CD14-positive monocyte (primary cell): ENCODE measurements around the gene PWWP2B. TPM values are rescaled to one million over a fixed set of nuclear protein-coding genes. Genes with fewer than 3 reads are reported as not detected.

Experiments
- DNase-seq, 3 donors: peaks; one replicate each; pipeline ENCODE4 v3.0.0-alpha.2; 2011 to 2022
- H2AFZ ChIP-seq: 2 replicates; pipeline ENCODE4 v1.6.0; 2012; ENCODE audit warnings: mild to moderate bottlenecking, low read depth, low read length, inconsistent platforms; ENCODE audit not compliant: insufficient read depth, poor library complexity, severe bottlenecking
- H3K27ac ChIP-seq, 2 donors: 1 replicate in 1 of 2; 2 replicates in 1 of 2; pipeline ENCODE4 v1.5.1; 2012 to 2013; ENCODE audit warnings: low read length in 2 of 2, control low read depth in 1 of 2, inconsistent platforms in 1 of 2, low read depth in 1 of 2, mild to moderate bottlenecking in 1 of 2
- H3K27me3 ChIP-seq, 2 donors: one replicate each; pipeline versions ENCODE4 v1.6.0 to v1.6.1; 2011 to 2013; ENCODE audit warnings: low read length in 2 of 2; ENCODE audit not compliant: control insufficient read depth in 2 of 2, insufficient read depth in 2 of 2
- H3K36me3 ChIP-seq, 2 donors: replicated peaks in 1 of 2; 1 replicate in 1 of 2; 2 replicates in 1 of 2; pipeline versions ENCODE4 v1.5.1 to v1.6.1; 2012 to 2013; ENCODE audit warnings: low read length in 2 of 2, control low read depth in 1 of 2, inconsistent platforms in 1 of 2, mild to moderate bottlenecking in 1 of 2; ENCODE audit not compliant: insufficient read depth in 2 of 2, control insufficient read depth in 1 of 2
- H3K4me1 ChIP-seq, 2 donors: 1 replicate in 1 of 2; 2 replicates in 1 of 2; pipeline versions ENCODE4 v1.5.1 to v1.6.1; 2012 to 2013; ENCODE audit warnings: low read length in 2 of 2, control low read depth in 1 of 2, inconsistent platforms in 1 of 2, mild to moderate bottlenecking in 1 of 2, moderate library complexity in 1 of 2; ENCODE audit not compliant: insufficient read depth in 2 of 2, control insufficient read depth in 1 of 2
- H3K4me2 ChIP-seq: replicated peaks from 2 replicates; pipeline ENCODE3; 2012; ENCODE audit warnings: low read length, moderate library complexity, mild to moderate bottlenecking; ENCODE audit not compliant: poor library complexity, severe bottlenecking; ENCODE audit errors: extremely low read depth
- H3K4me3 ChIP-seq, 3 experiments: fragments of 200-600 bp in 1 of 3; sonication (generic) in 1 of 3; replicated peaks in 1 of 3; 1 replicate in 2 of 3; 2 replicates in 1 of 3; pipeline ENCODE4 v1.5.1; 2011 to 2013; ENCODE audit warnings: low read length in 3 of 3, mild to moderate bottlenecking in 3 of 3, control low read depth in 2 of 3, low read depth in 2 of 3, inconsistent platforms in 1 of 3, moderate library complexity in 1 of 3
- H3K79me2 ChIP-seq: 2 replicates; pipeline ENCODE4 v1.6.0; 2012; ENCODE audit warnings: mild to moderate bottlenecking, control low read depth, inconsistent platforms, low read length, moderate library complexity; ENCODE audit not compliant: insufficient read depth
- H3K9ac ChIP-seq: 2 replicates; pipeline ENCODE4 v1.6.0; 2017; ENCODE audit warnings: low read length, mild to moderate bottlenecking; ENCODE audit not compliant: insufficient read depth, poor library complexity, severe bottlenecking
- H3K9me3 ChIP-seq, 2 donors: replicated peaks in 1 of 2; 1 replicate in 1 of 2; 2 replicates in 1 of 2; pipeline versions ENCODE4 v1.5.1 to v1.6.1; 2012 to 2013; ENCODE audit warnings: low read length in 2 of 2, control low read depth in 1 of 2; ENCODE audit not compliant: control insufficient read depth in 1 of 2, insufficient read depth in 1 of 2
- H4K20me1 ChIP-seq: 2 replicates; pipeline ENCODE4 v1.6.0; 2012; ENCODE audit warnings: mild to moderate bottlenecking, low read length, control low read depth, moderate library complexity; ENCODE audit not compliant: insufficient read depth
- H3K27ac Mint-ChIP-seq, 7 donors: one replicate each; pipeline ENCODE4 v1.8.0; 2020; ENCODE audit warnings: mild to moderate bottlenecking in 7 of 7, mixed read lengths in 7 of 7, moderate library complexity in 6 of 7, inconsistent platforms in 2 of 7
- H3K27me3 Mint-ChIP-seq, 3 donors: one replicate each; pipeline ENCODE4 v1.8.0; 2021 to 2022; ENCODE audit warnings: low read depth in 3 of 3, mild to moderate bottlenecking in 3 of 3, mixed read lengths in 3 of 3, moderate library complexity in 3 of 3, inconsistent platforms in 1 of 3
- H3K36me3 Mint-ChIP-seq, 2 donors: one replicate each; pipeline ENCODE4 v1.8.0; 2020; ENCODE audit warnings: mixed read lengths in 2 of 2, inconsistent platforms in 1 of 2, mild to moderate bottlenecking in 1 of 2
- H3K4me1 Mint-ChIP-seq: one replicate; pipeline ENCODE4 v1.8.0; 2020; ENCODE audit warnings: mild to moderate bottlenecking, mixed read lengths
- H3K4me3 Mint-ChIP-seq, 2 donors: one replicate each; pipeline ENCODE4 v1.8.0; 2020; ENCODE audit warnings: mild to moderate bottlenecking in 2 of 2, mixed read lengths in 2 of 2, moderate library complexity in 1 of 2
- H3K9me3 Mint-ChIP-seq, 7 donors: one replicate each; pipeline ENCODE4 v1.8.0; 2020 to 2022; ENCODE audit warnings: mixed read lengths in 7 of 7, mild to moderate bottlenecking in 6 of 7, moderate library complexity in 6 of 7, inconsistent platforms in 2 of 7
- WGBS: methylation state at CpG from one replicate; pipeline ENCODE4 v1.1.5; 2013; ENCODE audit warnings: missing lambda C conversion rate; ENCODE audit not compliant: insufficient coverage; 5-methylcytosine and 5-hydroxymethylcytosine counted together
- intact Hi-C, 2 donors: fragments of 100-400 bp; cut with micrococcal nuclease; formaldehyde crosslinking; loops; one replicate each; pipeline versions ENCODE4 v1.15.0 to v1.15.1; 2023
- polyA plus RNA-seq, 3 donors: library from polyadenylated mRNA; depleted of rRNA in 1 of 3; unstranded in 2 of 3; stranded (reverse) in 1 of 3; fragments of 300-500 nt in 2 of 3; fragments of >200 nt in 1 of 3; fragmentation: Illumina TruSeq in 2 of 3; gene quantifications; 1 replicate in 2 of 3; 2 replicates in 1 of 3; pipeline ENCODE4 v1.2.3, GENCODE V29; 2012 to 2021
- TF ChIP-seq, protein P1 (sequence below): fragments of 200-600 bp; IDR thresholded peaks from one replicate; pipeline ENCODE4 v1.8.0; 2022; ENCODE audit warnings: antibody characterized with exemption, mild to moderate bottlenecking

Gene PWWP2B
- polyA plus RNA-seq, 3 donors: 2.4 to 6.9 (median 2.7) TPM

DNA sequence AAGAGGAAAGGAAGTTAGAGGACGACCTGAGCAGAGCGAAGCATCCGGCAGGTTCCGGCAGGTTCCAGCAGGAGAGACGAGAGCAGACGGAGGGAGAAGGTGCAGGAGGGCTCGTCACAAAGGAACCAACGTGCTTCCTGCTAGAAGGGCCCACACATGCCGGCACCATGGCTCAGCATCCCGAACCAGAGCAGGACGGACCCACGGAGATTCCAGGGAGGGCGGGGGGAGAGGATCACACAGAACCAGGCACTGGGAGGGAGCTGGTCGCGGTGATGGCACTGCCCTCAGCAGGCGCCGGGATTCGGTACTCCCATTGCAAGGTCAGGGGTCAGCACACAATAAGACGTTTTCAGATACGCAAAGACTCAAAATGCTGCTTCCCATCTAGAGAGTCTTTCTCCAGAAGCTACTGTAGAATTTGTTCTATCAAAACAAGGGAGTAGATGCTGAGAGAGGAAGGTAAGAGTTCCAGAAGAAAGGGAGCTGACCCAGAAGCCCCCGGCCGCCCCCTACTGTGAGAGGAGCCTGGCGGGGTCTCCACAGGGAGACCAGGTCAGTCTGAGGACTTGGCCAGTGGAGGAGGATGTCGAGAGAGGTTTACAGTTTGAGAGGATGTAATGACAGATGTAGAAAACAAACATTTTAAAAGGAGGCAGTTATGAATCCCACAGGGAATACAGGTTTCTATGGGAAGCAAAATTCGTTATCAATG lies 23.6 kb upstream of the PWWP2B start:
- H2AFZ ChIP-seq: no peak overlapping the region
- intact Hi-C loops: no loop called here
- no peak for DNase-seq

DNA sequence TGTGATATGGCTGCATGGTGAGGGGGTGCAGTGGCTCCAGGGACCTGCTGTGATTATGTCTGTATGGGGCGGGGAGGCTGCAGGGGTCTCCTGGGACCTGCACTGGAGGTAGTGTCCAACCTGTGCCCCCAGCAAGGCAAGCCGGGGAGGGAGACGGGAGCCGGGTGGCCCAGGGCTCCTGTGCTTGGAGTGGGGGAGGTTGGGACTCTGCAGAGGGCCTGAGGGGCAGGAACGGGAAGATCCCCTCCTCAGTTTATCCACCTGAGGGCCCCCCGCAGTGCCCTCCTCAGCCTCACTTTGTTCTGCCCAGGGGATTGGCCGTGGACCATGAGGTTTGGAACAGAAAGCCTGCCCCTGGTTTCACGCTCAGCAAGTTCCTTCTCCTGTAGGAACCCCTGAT lies 22.8 kb upstream of the PWWP2B start:
- Histone ChIP-seq H3K9me3 (no peaks in the 10 kb centered on the region), H3K4me2 (no peak overlapping the region), H3K36me3 (no peaks in the 10 kb centered on the region), H3K27ac (no peak overlapping the region), H2AFZ (no peak overlapping the region), H3K9ac (no peak overlapping the region), H3K79me2 (no peaks in the 10 kb centered on the region), H3K27me3 (no peaks in the 10 kb centered on the region), H3K4me1 (peaks cover 26 to 34% of the 10 kb centered on the region in 2 donors), H3K4me3 (no peak overlapping the region), H4K20me1 (no peaks in the 10 kb centered on the region)
- intact Hi-C loops: no loop called here
- no peak overlapping the region for H3K4me3 Mint-ChIP-seq
- H3K36me3 Mint-ChIP-seq: peaks cover 2% of the 10 kb centered on the region in 2 donors
- H3K27me3 Mint-ChIP-seq: peaks cover 2 to 8% (median 5%) of the 10 kb centered on the region in 3 donors
- no peak for DNase-seq
- TF ChIP-seq, protein P1, sequence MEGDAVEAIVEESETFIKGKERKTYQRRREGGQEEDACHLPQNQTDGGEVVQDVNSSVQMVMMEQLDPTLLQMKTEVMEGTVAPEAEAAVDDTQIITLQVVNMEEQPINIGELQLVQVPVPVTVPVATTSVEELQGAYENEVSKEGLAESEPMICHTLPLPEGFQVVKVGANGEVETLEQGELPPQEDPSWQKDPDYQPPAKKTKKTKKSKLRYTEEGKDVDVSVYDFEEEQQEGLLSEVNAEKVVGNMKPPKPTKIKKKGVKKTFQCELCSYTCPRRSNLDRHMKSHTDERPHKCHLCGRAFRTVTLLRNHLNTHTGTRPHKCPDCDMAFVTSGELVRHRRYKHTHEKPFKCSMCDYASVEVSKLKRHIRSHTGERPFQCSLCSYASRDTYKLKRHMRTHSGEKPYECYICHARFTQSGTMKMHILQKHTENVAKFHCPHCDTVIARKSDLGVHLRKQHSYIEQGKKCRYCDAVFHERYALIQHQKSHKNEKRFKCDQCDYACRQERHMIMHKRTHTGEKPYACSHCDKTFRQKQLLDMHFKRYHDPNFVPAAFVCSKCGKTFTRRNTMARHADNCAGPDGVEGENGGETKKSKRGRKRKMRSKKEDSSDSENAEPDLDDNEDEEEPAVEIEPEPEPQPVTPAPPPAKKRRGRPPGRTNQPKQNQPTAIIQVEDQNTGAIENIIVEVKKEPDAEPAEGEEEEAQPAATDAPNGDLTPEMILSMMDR: no peak
- peaks cover 0 to 11% (median 0%) of the 10 kb centered on the region in 7 donors for H3K9me3 Mint-ChIP-seq
- H3K27ac Mint-ChIP-seq: no peak overlapping the region
- WGBS: 96% methylated on average over 4 of the region's 8 CpGs
- H3K4me1 Mint-ChIP-seq: peaks cover 37% of the 10 kb centered on the region

More for the DNA sequence above, 23.6 kb upstream of the PWWP2B start:
- Mint-ChIP-seq H3K27ac (no peak overlapping the region), H3K27me3 (peaks cover 5 to 8% (median 5%) of the 10 kb centered on the region in 3 donors), H3K9me3 (peaks cover 0 to 11% (median 0%) of the 10 kb centered on the region in 7 donors), H3K4me3 (no peak overlapping the region), H3K36me3 (peaks cover 9% of the 10 kb centered on the region in 2 donors), H3K4me1 (peaks cover 37% of the 10 kb centered on the region)
- Histone ChIP-seq H3K4me2 (no peak overlapping the region), H3K36me3 (no peaks in the 10 kb centered on the region), H4K20me1 (no peaks in the 10 kb centered on the region), H3K27ac (no peak overlapping the region), H3K79me2 (no peaks in the 10 kb centered on the region), H3K4me1 (peaks cover 26 to 34% of the 10 kb centered on the region in 2 donors), H3K9ac (no peak overlapping the region), H3K4me3 (no peak overlapping the region), H3K27me3 (no peaks in the 10 kb centered on the region), H3K9me3 (no peaks in the 10 kb centered on the region)
- WGBS: 93% methylated on average over 20 of the region's 25 CpGs
- TF ChIP-seq, protein P1: no peak
